K562 (cell line): ENCODE data around the gene COQ9. TPM values are rescaled to one million over a fixed set of nuclear protein-coding genes. Genes with fewer than 3 reads are reported as not detected.

Experiments
- BHLHE40 ChIP-seq: IDR thresholded peaks from 2 replicates; pipeline ENCODE4 v1.6.1; 2011; ENCODE audit warnings: low read length, improper control_type of control experiment
- CREBBP ChIP-seq: IDR thresholded peaks from one replicate; pipeline ENCODE4 v1.6.1; 2012; ENCODE audit warnings: low read depth, mild to moderate bottlenecking, control low read depth, inconsistent platforms, low read length
- DACH1 ChIP-seq: fragments of 450-650 bp; IDR thresholded peaks from 2 replicates; pipeline ENCODE4 v1.6.1; 2018; ENCODE audit not compliant: partially characterized antibody
- DDX20 ChIP-seq: fragments of 450-650 bp; IDR thresholded peaks from 2 replicates; pipeline ENCODE4 v1.6.1; 2016; ENCODE audit warnings: missing genetic modification characterization, low read depth, mild to moderate bottlenecking, missing compliant biosample characterization, moderate library complexity
- JUN ChIP-seq, 2 experiments: sonication (generic) in 1 of 2; formaldehyde crosslinking in 1 of 2; IDR thresholded peaks; 2 replicates each; pipeline versions ENCODE4 v1.6.1 to v1.8.0; 2012 to 2022; ENCODE audit warnings: borderline replicate concordance in 2 of 2, mild to moderate bottlenecking in 2 of 2, improper control_type of control experiment in 1 of 2, low read depth in 1 of 2, low read length in 1 of 2, missing genetic modification reagents in 1 of 2
- MEF2D ChIP-seq: conservative IDR thresholded peaks from 2 replicates; pipeline ENCODE4 v1.6.1; 2016; ENCODE audit warnings: low read depth, missing genetic modification characterization, missing compliant biosample characterization
- NUFIP1 ChIP-seq: fragments of 450-650 bp; IDR thresholded peaks from 2 replicates; pipeline ENCODE4 v1.6.1; 2018; ENCODE audit not compliant: partially characterized antibody
- RB1 ChIP-seq: fragments of 450-650 bp; IDR thresholded peaks from 2 replicates; pipeline ENCODE4 v1.6.1; 2017; ENCODE audit warnings: low read depth, mild to moderate bottlenecking
- SAFB2 ChIP-seq: fragments of 200-400 bp; formaldehyde crosslinking; IDR thresholded peaks from 2 replicates; pipeline ENCODE4 v1.6.1; 2018; ENCODE audit warnings: borderline replicate concordance, low read length, low read depth, moderate library complexity; ENCODE audit not compliant: severe bottlenecking
- SMAD3 ChIP-seq: fragments of 450-650 bp; formaldehyde crosslinking; conservative IDR thresholded peaks from 2 replicates; pipeline ENCODE4 v1.4.0; 2020; ENCODE audit warnings: mild to moderate bottlenecking
- SPI1 ChIP-seq: IDR thresholded peaks from 2 replicates; pipeline ENCODE4 v1.6.1; 2011; ENCODE audit warnings: low read depth, low read length, control low read depth, borderline replicate concordance
- SRF ChIP-seq, 2 experiments: fragments of 250-450, 450-650 bp in 1 of 2; sonication (Bioruptor Pico) in 1 of 2; sonication (generic) in 1 of 2; formaldehyde crosslinking; IDR thresholded peaks; 2 replicates each; pipeline versions ENCODE4 v1.5.0 to v1.5.1; 2020 to 2022; ENCODE audit warnings: mild to moderate bottlenecking in 1 of 2, missing genetic modification reagents in 1 of 2
- YBX1 ChIP-seq: fragments of 450-650 bp; IDR thresholded peaks from 2 replicates; pipeline ENCODE4 v1.7.1; 2016; ENCODE audit warnings: mild to moderate bottlenecking
- ZNF561 ChIP-seq: fragments of 450-650 bp; formaldehyde crosslinking; conservative IDR thresholded peaks from 2 replicates; pipeline ENCODE4 v1.4.0; 2020; ENCODE audit warnings: mild to moderate bottlenecking, moderate library complexity
- ZNF586 ChIP-seq: fragments of 450-650 bp; formaldehyde crosslinking; conservative IDR thresholded peaks from 2 replicates; pipeline ENCODE4 v1.4.0; 2020; ENCODE audit warnings: mild to moderate bottlenecking, moderate library complexity
- polyA plus RNA-seq, 8 experiments: library from polyadenylated mRNA; depleted of rRNA in 4 of 8; stranded (reverse) in 5 of 8; unstranded in 3 of 8; fragments of >200 nt; fragmentation: Nextera tagmentation in 2 of 8; fragmentation: Illumina TruSeq in 1 of 8; extraction: Ambion mirVana in 2 of 8; extraction: Trizol in 1 of 8; gene quantifications; 2 replicates each; pipeline versions ENCODE4 v1.2.1 to v1.2.3, GENCODE V29; 2011 to 2014; ENCODE audit warnings: inconsistent platforms in 1 of 8, missing spikeins in 1 of 8
- total RNA-seq, 7 experiments: library from RNA; depleted of rRNA in 6 of 7; stranded (reverse); fragments of >200 nt in 6 of 7; fragmentation: Illumina TruSeq in 2 of 7; extraction: Trizol in 2 of 7; gene quantifications; 2 replicates each; pipeline versions ENCODE4 v1.2.1 to v1.2.3, GENCODE V29; 2011 to 2021; ENCODE audit warnings: low replicate concordance in 1 of 7
- TF ChIP-seq, protein P1 (sequence below), 2 experiments: fragments of 450-650 bp in 1 of 2; sonication (generic) in 1 of 2; formaldehyde crosslinking in 1 of 2; IDR thresholded peaks in 1 of 2; conservative IDR thresholded peaks in 1 of 2; 2 replicates each; pipeline versions ENCODE4 v1.6.1 to v1.8.1; 2016 to 2023; ENCODE audit warnings: mild to moderate bottlenecking in 2 of 2, moderate library complexity in 2 of 2, inconsistent platforms in 1 of 2, missing genetic modification reagents in 1 of 2
- TF ChIP-seq, protein P2 (sequence below), 2 experiments: fragments of 450-650 bp in 1 of 2; sonication (generic) in 1 of 2; formaldehyde crosslinking in 1 of 2; IDR thresholded peaks; 2 replicates each; pipeline versions ENCODE4 v1.7.1 to v1.9.0; 2016 to 2022; ENCODE audit warnings: inconsistent platforms in 1 of 2, mild to moderate bottlenecking in 1 of 2, missing genetic modification reagents in 1 of 2

COQ9 gene
- total and polyA plus RNA-seq, 9 of the 15 experiments (the other 6 are each of a cell fraction or from before 2014, with no cell fraction given), result 35.0 to 139 (median 71.4) TPM

GRCh38 chr16:57447186-57447962 is at the start of gene COQ9, which contains the start of gene CIAPIN1 (continued):
- TF ChIP-seq SAFB2 (no peak), CREBBP (no peak), ZNF561 (CRISPR knock-in tag) (no peak), DDX20 (tag) (no peak), YBX1 (no peak), JUN (IDR thresholded peaks at IDR 0.05; ENCODE audit: borderline replicate concordance, low read depth, low read length) (no peak), JUN (CRISPR knock-in tag; IDR thresholded peaks at IDR 0.05; ENCODE audit: borderline replicate concordance) (no peak; the same call in 1 of the 2 replicates), RB1 (peak; percentile 84), ZNF586 (CRISPR knock-in tag) (no peak), SRF (CRISPR knock-in tag; IDR thresholded peaks at IDR 0.05) (peak in 1 of 2 experiments; percentile 62; a peak in 1 of 4 replicates), MEF2D (tag) (no peak), NUFIP1 (no peak), SPI1 (peak; percentile 73; the same call in 1 of the 2 replicates), SMAD3 (0 out of 2 replicates have a peak, but pooled peaks have one; percentile 13), BHLHE40 (no peak; the same call in 1 of the 2 replicates), DACH1 (peak; percentile 23)
- TF ChIP-seq, protein P1, sequence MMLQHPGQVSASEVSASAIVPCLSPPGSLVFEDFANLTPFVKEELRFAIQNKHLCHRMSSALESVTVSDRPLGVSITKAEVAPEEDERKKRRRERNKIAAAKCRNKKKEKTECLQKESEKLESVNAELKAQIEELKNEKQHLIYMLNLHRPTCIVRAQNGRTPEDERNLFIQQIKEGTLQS (IDR thresholded peaks at IDR 0.05), result no peak
- TF ChIP-seq, protein P1 (CRISPR knock-in tag; conservative IDR thresholded peaks at IDR 0.05), result no peak
- TF ChIP-seq, protein P2, sequence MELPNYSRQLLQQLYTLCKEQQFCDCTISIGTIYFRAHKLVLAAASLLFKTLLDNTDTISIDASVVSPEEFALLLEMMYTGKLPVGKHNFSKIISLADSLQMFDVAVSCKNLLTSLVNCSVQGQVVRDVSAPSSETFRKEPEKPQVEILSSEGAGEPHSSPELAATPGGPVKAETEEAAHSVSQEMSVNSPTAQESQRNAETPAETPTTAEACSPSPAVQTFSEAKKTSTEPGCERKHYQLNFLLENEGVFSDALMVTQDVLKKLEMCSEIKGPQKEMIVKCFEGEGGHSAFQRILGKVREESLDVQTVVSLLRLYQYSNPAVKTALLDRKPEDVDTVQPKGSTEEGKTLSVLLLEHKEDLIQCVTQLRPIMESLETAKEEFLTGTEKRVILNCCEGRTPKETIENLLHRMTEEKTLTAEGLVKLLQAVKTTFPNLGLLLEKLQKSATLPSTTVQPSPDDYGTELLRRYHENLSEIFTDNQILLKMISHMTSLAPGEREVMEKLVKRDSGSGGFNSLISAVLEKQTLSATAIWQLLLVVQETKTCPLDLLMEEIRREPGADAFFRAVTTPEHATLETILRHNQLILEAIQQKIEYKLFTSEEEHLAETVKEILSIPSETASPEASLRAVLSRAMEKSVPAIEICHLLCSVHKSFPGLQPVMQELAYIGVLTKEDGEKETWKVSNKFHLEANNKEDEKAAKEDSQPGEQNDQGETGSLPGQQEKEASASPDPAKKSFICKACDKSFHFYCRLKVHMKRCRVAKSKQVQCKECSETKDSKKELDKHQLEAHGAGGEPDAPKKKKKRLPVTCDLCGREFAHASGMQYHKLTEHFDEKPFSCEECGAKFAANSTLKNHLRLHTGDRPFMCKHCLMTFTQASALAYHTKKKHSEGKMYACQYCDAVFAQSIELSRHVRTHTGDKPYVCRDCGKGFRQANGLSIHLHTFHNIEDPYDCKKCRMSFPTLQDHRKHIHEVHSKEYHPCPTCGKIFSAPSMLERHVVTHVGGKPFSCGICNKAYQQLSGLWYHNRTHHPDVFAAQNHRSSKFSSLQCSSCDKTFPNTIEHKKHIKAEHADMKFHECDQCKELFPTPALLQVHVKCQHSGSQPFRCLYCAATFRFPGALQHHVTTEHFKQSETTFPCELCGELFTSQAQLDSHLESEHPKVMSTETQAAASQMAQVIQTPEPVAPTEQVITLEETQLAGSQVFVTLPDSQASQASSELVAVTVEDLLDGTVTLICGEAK (IDR thresholded peaks at IDR 0.05), result peak; percentile 87
- TF ChIP-seq, protein P2 (CRISPR knock-in tag; IDR thresholded peaks at IDR 0.05), result no peak
